22Rv1 (cell line): ENCODE results near the gene MTA1.

Experiments
- H3K27ac ChIP-seq: fragments of 450-650 bp; 2 replicates; pipeline ENCODE4 v1.5.1; 2017
- ZFX ChIP-seq: fragments of 450-650 bp; IDR thresholded peaks from 2 replicates; pipeline ENCODE4 v1.6.1; 2017; ENCODE audit warnings: antibody characterized with exemption, borderline replicate concordance
- TF ChIP-seq, protein P1 (sequence below): fragments of 450-650 bp; IDR thresholded peaks from 2 replicates; pipeline ENCODE4 v1.5.1; 2017; ENCODE audit warnings: mild to moderate bottlenecking

The MTA1 gene

DNA sequence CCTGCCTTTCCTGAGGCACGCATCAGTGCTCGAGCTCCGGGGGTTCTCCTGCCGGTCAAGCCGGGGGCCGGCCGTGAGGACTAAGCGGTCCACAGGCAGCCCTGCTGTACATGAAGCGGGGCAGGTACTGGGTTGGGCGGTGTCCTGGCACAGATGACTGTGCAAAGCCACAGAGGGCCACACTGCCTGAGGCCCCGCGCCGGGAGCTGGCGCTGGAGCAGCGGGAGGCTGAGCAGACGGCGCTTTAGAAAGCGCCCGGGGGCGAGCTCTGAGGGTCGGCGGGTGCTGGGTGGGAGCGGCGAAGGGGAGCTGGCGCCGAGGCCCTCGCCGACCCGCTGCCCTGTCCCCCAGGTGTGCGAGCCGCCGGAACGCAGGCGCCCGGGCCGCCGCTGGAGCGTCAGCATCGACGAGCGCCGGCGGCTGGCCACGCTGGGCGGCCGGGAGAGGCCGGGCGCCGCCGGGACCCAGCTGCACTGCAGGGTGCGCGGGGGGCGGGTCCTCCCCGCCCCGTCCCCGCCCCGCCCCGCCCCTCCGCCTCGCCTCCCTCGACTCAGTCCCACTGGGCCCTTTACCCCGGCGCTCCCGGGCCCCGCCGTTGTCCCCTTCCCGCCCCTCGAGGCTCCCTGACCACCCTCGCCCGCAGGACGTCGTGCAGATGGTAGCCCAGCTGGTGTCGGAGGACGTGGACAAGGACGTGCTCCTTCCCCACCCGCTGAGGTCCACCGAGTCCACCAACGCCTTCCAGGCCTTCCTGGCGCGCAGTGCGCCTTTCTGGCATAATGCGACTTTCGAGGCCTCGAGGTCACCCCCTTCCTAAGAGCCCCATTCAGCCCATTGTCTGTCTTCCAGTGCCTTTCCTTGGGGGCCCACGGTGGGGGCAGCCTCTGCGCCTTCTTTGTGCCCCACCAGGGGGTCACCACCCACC is 8.3 kb upstream of the MTA1 start:
- H3K27ac ChIP-seq, result 0 out of 2 replicates have a peak overlapping the region, but pooled peaks have one; percentile 20
- TF ChIP-seq, protein P1, sequence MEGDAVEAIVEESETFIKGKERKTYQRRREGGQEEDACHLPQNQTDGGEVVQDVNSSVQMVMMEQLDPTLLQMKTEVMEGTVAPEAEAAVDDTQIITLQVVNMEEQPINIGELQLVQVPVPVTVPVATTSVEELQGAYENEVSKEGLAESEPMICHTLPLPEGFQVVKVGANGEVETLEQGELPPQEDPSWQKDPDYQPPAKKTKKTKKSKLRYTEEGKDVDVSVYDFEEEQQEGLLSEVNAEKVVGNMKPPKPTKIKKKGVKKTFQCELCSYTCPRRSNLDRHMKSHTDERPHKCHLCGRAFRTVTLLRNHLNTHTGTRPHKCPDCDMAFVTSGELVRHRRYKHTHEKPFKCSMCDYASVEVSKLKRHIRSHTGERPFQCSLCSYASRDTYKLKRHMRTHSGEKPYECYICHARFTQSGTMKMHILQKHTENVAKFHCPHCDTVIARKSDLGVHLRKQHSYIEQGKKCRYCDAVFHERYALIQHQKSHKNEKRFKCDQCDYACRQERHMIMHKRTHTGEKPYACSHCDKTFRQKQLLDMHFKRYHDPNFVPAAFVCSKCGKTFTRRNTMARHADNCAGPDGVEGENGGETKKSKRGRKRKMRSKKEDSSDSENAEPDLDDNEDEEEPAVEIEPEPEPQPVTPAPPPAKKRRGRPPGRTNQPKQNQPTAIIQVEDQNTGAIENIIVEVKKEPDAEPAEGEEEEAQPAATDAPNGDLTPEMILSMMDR, result peak; percentile 3; the same call in 1 of the 2 replicates
- TF ChIP-seq ZFX, result no peak

DNA sequence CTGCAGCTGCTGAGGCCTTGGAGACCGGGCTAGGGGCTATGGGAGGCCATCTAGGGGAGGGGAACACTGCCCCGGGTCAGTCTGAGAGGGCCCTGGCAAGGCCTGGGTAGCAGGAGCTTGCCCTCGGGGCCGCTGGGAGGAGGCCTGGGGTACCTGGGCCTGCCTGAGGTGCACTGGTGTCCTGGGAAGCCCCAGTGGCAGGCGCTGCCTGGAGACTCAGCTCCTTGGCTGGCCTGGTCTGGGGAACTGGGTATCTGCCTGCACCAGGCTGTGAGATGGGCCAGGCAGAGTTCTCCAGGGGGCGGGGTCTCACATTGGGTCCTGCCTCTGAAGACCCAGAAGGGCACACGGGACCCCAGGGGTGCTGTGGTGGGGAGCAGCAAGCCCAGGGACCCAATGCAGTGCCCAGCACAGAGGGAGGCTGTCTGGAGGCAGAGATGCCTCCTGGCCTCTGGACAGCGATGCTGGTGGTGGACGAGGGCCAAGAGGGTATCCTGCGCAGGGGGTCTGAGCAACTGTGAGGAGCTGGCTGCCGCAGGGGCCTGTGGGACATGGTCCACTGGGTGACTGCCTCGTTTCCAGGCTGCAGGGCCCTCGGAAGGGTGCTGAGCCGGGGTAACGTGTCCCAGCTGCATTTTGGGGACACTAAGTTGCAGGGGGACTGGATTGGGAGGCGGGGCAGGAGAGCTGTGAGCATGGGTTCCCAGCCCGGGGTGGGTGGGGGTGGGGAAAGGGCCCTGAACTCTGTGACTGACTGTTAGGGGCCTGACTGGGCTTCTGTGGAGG is 7.4 kb upstream of the MTA1 start:
- no peak overlapping the region for H3K27ac ChIP-seq
- no peak for TF ChIP-seq ZFX
- TF ChIP-seq, protein P1, result no peak

DNA sequence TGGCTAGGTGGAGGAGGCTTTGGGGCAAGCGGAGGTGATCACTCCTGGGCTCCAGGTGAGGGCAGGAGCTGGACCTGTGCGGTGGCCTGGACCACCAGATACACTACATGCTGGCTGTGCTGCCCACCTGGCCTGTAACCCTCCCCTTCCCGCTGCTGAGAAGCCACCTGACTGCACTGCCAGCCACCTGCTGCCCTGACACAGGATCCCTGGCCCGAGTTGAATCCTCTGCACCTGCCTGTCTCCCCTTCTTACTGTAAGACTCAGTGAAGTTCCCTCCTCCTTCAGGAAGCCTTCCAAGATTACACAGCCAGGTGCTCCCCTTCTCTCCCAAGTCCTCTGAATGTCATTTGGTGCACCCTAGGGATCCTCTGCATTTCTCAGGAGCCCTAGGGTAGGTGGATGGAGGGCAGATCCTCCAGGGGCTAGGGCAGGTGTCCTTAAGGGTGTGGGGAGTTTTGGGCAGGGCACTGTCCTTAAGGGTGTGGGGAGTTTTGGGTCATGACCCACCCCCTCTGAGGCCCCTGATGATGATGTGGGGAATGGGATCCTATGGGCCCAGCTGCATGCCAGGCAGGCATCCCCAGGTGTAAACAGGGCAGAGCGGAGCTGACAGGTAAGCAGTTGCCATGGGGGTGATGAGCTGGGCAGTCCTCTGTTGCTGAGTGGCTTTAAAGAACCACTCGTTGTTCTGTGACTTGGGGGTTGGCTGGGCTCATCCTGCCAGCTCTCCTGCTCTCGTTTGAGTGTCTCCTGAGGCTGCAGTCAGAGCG is 6.7 kb upstream of the MTA1 start:
- no peak overlapping the region for H3K27ac ChIP-seq
- TF ChIP-seq, protein P1, result no peak
- no peak for TF ChIP-seq ZFX

DNA sequence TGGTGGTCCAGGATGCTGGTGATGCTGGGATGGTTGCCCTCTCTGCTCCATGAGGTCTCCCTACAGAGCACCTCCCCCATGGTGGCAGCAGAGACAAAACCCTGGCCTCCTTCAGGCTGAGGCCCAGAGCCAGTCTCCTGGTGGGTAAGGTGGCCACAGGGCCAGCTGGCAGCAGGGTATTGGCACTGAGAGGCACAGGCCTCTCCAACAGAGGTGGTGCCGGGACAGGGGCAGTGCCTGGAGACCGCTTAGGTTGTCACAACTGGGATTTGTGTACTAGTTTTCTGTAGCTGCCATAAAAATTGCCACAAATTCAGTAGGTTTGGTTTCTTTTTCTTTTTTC is 6.1 kb upstream of the MTA1 start:
- TF ChIP-seq, protein P1, result no peak
- no peak for TF ChIP-seq ZFX
- no peak overlapping the region for H3K27ac ChIP-seq

DNA sequence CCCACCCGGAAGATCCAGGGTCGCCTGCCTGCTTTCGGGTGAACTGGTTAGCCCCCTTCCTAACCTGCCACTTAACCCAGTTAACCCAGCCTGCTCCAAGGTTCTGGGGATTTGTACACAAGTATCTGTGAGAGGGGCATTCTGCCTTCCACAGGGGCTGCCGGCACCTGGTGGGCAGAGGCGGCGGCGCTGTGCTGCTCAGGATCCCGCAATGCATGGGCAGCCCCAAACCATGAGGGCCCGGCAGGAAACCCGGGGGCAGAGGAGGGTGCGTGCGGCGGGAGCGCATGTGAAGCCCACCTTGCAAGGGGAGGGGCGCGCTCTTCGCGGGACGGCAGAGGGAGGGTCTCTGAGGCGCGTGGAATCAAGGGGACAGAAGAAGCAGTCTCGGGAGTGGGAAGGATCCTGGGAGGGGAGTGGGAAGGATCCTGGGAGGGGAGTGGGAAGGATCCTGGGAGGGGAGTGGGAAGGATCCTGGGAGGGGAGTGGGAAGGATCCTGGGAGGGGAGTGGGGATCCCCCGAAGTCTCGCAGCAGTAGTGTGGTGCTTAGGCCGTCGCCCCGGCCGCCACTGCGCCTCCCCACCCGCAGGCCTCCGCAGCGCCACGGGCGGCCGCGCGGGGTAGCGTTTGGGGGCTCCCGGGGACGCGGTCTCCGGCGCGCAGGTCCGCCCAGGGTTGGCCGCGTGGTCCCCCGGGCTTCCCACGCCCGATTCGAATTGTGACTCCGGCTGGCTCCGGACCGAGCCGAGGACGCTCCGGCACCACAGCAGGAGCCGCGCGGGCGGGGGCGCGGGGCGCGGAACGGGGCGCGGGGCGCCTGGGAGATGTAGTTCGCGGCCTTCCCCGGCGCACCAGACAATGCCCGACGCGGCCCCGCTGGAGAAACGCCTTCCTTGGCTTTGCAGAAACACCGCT is 4.9 kb upstream of the MTA1 start:
- no peak overlapping the region for H3K27ac ChIP-seq
- TF ChIP-seq, protein P1, result peak; percentile 78
- TF ChIP-seq ZFX, result no peak

DNA sequence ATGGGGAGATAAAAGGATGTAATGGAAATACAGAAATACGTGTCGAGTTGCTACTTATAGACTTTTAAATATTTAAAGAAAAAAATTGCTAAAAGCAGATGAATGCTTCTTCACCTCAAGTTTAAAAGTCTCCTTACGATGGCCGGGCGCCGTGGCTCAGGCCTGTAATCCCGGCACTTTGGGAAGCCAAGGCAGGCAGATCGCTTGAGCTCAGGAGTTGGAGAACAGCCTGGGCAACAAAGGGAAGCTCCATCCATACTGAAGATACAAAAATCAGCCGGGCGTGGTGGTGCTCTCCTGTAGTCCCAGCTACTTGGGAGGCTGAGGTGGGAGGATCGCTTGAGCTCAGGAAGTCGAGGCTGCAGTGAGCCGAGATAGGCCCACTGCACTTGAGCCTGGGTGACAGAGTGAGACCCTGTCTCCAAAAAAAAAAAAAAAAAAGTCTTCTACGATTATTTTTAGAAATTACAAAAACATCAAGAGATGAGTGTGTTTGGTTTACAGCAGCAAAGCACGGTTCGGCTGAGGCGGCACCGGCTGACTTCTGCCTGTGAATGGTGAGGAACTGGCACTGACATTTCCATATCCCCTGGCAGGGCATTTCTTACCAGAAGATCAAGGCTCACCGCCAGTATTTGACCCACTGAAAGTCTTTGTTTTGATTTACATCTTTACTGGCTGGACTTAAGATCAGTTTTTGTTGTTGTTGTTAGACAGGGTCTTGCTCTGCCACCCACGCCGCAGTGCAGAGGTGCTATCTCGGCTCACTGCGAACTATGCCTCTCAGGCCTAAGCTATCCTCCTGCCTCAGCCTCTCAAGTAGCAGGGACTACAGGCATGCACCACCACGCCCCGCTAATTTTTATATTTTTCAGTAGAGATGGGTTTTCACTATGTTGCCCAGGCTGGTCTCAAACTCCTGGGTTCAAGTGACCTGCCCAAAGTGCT is 3.9 kb upstream of the MTA1 start:
- TF ChIP-seq, protein P1, result no peak
- TF ChIP-seq ZFX, result no peak
- H3K27ac ChIP-seq, result no peak overlapping the region
